WTC11 (cell line): ENCODE results near the gene IGFL1. TPM values are rescaled to one million over a fixed set of nuclear protein-coding genes. Genes with fewer than 3 reads are reported as not detected.

Experiments
- ATAC-seq: fragments of 200-7000 bp; cut with Tn5 transposase; 2 replicates; pipeline ENCODE4 v1.10.0; 2021; ENCODE audit warnings: mild to moderate bottlenecking, moderate library complexity
- CTCF ChIA-PET: fragments of 300-600 bp; sonication (Branson Sonifier 250); formaldehyde crosslinking; loops from one replicate; lab custom pipeline; 2021; ENCODE audit warnings: antibody characterized with exemption; lab: Charles Lee
- POLR2A ChIA-PET: fragments of 350-600 bp; sonication (Branson Sonifier 250); formaldehyde crosslinking; loops from one replicate; lab custom pipeline; 2021; ENCODE audit warnings: antibody characterized with exemption; lab: Charles Lee
- DNase-seq: peaks from one replicate; pipeline ENCODE4 v3.0.0; 2021; ENCODE audit warnings: low spot score
- H3K27ac Mint-ChIP-seq: 2 replicates; pipeline ENCODE4 v1.8.0; 2021; ENCODE audit warnings: mixed read lengths
- H3K27me3 Mint-ChIP-seq: 2 replicates; pipeline ENCODE4 v1.8.0; 2021; ENCODE audit warnings: low read depth, mild to moderate bottlenecking, moderate library complexity, mixed read lengths
- H3K36me3 Mint-ChIP-seq: 2 replicates; pipeline ENCODE4 v1.8.0; 2021; ENCODE audit warnings: mixed read lengths
- H3K4me1 Mint-ChIP-seq: 2 replicates; pipeline ENCODE4 v1.8.0; 2022; ENCODE audit warnings: mixed read lengths
- H3K4me3 Mint-ChIP-seq: 2 replicates; pipeline ENCODE4 v1.8.0; 2021; ENCODE audit warnings: mild to moderate bottlenecking, moderate library complexity, mixed read lengths
- H3K9me3 Mint-ChIP-seq: 2 replicates; pipeline ENCODE4 v1.8.0; 2021; ENCODE audit warnings: mixed read lengths
- CBFB ChIP-seq: sonication (generic); formaldehyde crosslinking; IDR thresholded peaks from 2 replicates; pipeline ENCODE4 v1.8.1; 2022; ENCODE audit warnings: mild to moderate bottlenecking, low read depth, missing genetic modification reagents
- ELF4 ChIP-seq: sonication (generic); formaldehyde crosslinking; IDR thresholded peaks from 2 replicates; pipeline ENCODE4 v1.8.1; 2022; ENCODE audit warnings: low read depth, mild to moderate bottlenecking, moderate library complexity, missing genetic modification reagents
- ETV6 ChIP-seq: sonication (generic); formaldehyde crosslinking; IDR thresholded peaks from 2 replicates; pipeline ENCODE4 v1.8.1; 2022; ENCODE audit warnings: mild to moderate bottlenecking, missing genetic modification reagents
- GABPB1 ChIP-seq: sonication (generic); formaldehyde crosslinking; IDR thresholded peaks from 2 replicates; pipeline ENCODE4 v1.8.1; 2023; ENCODE audit warnings: mild to moderate bottlenecking, missing genetic modification reagents
- HMGA2 ChIP-seq: fragments of 250-450 bp; sonication (Bioruptor Pico); IDR thresholded peaks from 2 replicates; pipeline ENCODE4 v1.4.0; 2021; ENCODE audit warnings: mild to moderate bottlenecking, moderate library complexity
- MYBL2 ChIP-seq: sonication (generic); formaldehyde crosslinking; IDR thresholded peaks from 2 replicates; pipeline ENCODE4 v1.8.1; 2023; ENCODE audit warnings: mild to moderate bottlenecking, moderate library complexity, missing genetic modification reagents
- NFYB ChIP-seq: sonication (generic); formaldehyde crosslinking; conservative IDR thresholded peaks from 2 replicates; pipeline ENCODE4 v1.8.0; 2022; ENCODE audit warnings: low read depth, missing genetic modification reagents
- NR2C2 ChIP-seq: sonication (generic); formaldehyde crosslinking; IDR thresholded peaks from 2 replicates; pipeline ENCODE4 v1.8.0; 2022; ENCODE audit warnings: mild to moderate bottlenecking, missing genetic modification reagents
- NR3C1 ChIP-seq: sonication (generic); formaldehyde crosslinking; conservative IDR thresholded peaks from 2 replicates; pipeline ENCODE4 v1.8.1; 2023; ENCODE audit warnings: low read depth, mild to moderate bottlenecking, missing genetic modification reagents
- OVOL2 ChIP-seq: fragments of 250-450 bp; sonication (Bioruptor Pico); IDR thresholded peaks from 2 replicates; pipeline ENCODE4 v1.9.0; 2021; ENCODE audit warnings: mild to moderate bottlenecking, borderline replicate concordance
- SMAD4 ChIP-seq: sonication (generic); formaldehyde crosslinking; IDR thresholded peaks from 2 replicates; pipeline ENCODE4 v1.8.0; 2022; ENCODE audit warnings: mild to moderate bottlenecking, missing genetic modification reagents
- STAT6 ChIP-seq: sonication (generic); formaldehyde crosslinking; conservative IDR thresholded peaks from 2 replicates; pipeline ENCODE4 v1.8.1; 2023; ENCODE audit warnings: mild to moderate bottlenecking, low read depth, missing genetic modification reagents, moderate library complexity
- TEAD4 ChIP-seq: sonication (generic); formaldehyde crosslinking; IDR thresholded peaks from 2 replicates; pipeline ENCODE4 v1.8.0; 2022; ENCODE audit warnings: mild to moderate bottlenecking, missing genetic modification reagents
- TP53 ChIP-seq: sonication (generic); formaldehyde crosslinking; IDR thresholded peaks from 2 replicates; pipeline ENCODE4 v1.8.1; 2023; ENCODE audit warnings: mild to moderate bottlenecking, missing genetic modification reagents
- ZBTB43 ChIP-seq: sonication (generic); formaldehyde crosslinking; IDR thresholded peaks from 2 replicates; pipeline ENCODE4 v1.8.1; 2023; ENCODE audit warnings: mild to moderate bottlenecking, missing genetic modification reagents
- ZNF121 ChIP-seq: sonication (generic); formaldehyde crosslinking; IDR thresholded peaks from 2 replicates; pipeline ENCODE4 v1.8.0; 2023; ENCODE audit warnings: missing genetic modification reagents
- ZNF423 ChIP-seq: fragments of 250-450 bp; sonication (Bioruptor Pico); IDR thresholded peaks from 2 replicates; pipeline ENCODE4 v2.1.2; 2022; ENCODE audit warnings: mild to moderate bottlenecking, moderate library complexity
- ZNF671 ChIP-seq: fragments of 250-450 bp; sonication (Bioruptor Pico); IDR thresholded peaks from 2 replicates; pipeline ENCODE4 v1.8.0; 2021; ENCODE audit warnings: mild to moderate bottlenecking
- total RNA-seq: library from RNA; stranded (reverse); gene quantifications from 3 replicates; pipeline ENCODE4 v1.2.3, GENCODE V29; 2021
- TF ChIP-seq, protein P1 (sequence below): fragments of 250-450 bp; sonication (Bioruptor Pico); IDR thresholded peaks from 2 replicates; pipeline ENCODE4 v1.9.0; 2021; ENCODE audit warnings: mild to moderate bottlenecking, borderline replicate concordance
- TF ChIP-seq, protein P2 (sequence below): sonication (generic); formaldehyde crosslinking; conservative IDR thresholded peaks from 2 replicates; pipeline ENCODE4 v1.8.1; 2022; ENCODE audit warnings: mild to moderate bottlenecking, missing genetic modification reagents
- TF ChIP-seq, protein P3 (sequence below): fragments of 250-450 bp; sonication (Bioruptor Pico); conservative IDR thresholded peaks from 2 replicates; pipeline ENCODE4 v1.9.0; 2021; ENCODE audit warnings: mild to moderate bottlenecking

The IGFL1 gene
- total RNA-seq, 1 experiment from 2014 or later: not detected

DNA sequence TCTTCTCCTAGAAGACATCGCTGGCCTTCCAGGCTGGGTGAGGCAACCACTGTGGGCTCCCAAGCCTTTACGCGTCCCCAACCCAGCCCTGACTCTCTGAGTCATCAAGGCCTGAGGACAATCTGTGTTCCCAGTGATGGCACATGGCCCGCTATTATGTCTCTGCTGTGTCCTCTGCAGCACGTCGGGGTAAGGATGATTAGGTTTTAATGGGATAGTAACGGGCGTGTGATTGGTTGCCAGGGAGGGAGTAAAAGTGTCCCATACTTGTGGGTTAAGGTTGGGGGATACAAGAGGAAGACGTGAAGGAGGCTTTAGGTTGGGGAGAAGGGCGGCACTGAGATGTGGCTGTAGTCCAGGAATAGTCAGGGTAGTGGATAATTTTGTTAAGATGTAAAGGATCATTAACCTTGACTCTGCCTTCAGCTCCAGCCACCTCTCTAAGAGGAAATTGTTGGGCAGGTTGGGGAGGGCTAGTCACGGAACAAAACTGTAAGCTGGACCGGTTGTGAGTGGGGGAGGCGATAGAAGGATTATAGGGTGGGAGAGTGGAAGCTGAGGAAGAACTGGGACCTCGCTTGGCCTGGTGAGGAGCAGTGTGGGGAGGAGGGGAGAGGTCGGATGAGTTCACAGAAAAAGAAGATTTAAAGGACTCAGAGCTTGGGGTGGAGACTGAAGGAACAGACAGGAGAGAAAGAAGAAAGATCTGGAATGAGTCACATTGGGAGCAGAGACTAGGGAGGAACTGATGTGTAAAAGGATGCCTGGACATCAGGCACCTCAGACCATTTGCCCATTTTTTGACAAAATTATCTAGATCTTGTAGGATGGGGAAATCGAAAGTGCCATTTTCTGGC, 27.9 kb upstream of the IGFL1 start (continued):
- TF ChIP-seq TP53 (CRISPR knock-in tag) (no peak), HMGA2 (CRISPR knock-in tag) (no peak), OVOL2 (CRISPR knock-in tag) (no peak), ZNF423 (no peak), ZNF671 (CRISPR knock-in tag) (no peak)
- TF ChIP-seq, protein P1, sequence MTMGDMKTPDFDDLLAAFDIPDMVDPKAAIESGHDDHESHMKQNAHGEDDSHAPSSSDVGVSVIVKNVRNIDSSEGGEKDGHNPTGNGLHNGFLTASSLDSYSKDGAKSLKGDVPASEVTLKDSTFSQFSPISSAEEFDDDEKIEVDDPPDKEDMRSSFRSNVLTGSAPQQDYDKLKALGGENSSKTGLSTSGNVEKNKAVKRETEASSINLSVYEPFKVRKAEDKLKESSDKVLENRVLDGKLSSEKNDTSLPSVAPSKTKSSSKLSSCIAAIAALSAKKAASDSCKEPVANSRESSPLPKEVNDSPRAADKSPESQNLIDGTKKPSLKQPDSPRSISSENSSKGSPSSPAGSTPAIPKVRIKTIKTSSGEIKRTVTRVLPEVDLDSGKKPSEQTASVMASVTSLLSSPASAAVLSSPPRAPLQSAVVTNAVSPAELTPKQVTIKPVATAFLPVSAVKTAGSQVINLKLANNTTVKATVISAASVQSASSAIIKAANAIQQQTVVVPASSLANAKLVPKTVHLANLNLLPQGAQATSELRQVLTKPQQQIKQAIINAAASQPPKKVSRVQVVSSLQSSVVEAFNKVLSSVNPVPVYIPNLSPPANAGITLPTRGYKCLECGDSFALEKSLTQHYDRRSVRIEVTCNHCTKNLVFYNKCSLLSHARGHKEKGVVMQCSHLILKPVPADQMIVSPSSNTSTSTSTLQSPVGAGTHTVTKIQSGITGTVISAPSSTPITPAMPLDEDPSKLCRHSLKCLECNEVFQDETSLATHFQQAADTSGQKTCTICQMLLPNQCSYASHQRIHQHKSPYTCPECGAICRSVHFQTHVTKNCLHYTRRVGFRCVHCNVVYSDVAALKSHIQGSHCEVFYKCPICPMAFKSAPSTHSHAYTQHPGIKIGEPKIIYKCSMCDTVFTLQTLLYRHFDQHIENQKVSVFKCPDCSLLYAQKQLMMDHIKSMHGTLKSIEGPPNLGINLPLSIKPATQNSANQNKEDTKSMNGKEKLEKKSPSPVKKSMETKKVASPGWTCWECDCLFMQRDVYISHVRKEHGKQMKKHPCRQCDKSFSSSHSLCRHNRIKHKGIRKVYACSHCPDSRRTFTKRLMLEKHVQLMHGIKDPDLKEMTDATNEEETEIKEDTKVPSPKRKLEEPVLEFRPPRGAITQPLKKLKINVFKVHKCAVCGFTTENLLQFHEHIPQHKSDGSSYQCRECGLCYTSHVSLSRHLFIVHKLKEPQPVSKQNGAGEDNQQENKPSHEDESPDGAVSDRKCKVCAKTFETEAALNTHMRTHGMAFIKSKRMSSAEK: no peak
- TF ChIP-seq, protein P2, sequence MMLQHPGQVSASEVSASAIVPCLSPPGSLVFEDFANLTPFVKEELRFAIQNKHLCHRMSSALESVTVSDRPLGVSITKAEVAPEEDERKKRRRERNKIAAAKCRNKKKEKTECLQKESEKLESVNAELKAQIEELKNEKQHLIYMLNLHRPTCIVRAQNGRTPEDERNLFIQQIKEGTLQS: no peak

DNA sequence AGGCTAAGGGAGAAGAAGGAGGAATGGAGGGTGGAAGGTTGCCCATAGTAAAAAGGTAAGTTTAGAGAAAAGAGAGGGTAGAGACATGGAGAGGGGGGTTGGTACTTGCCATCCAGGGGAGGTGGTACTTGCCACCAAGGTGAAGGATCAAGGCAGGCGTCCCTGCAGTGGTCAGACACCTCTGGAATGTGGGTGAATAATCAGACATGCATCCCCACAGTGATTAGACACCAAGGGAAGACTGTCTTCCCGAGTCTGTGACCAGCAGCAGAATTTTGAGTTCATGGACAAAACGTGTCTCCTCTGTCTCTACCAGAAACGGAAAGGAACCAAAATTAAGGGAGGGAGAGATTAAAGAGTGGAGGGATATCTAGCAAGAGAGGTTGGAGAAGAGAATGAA, 27.1 kb upstream of the IGFL1 start:
- TF ChIP-seq, protein P3, sequence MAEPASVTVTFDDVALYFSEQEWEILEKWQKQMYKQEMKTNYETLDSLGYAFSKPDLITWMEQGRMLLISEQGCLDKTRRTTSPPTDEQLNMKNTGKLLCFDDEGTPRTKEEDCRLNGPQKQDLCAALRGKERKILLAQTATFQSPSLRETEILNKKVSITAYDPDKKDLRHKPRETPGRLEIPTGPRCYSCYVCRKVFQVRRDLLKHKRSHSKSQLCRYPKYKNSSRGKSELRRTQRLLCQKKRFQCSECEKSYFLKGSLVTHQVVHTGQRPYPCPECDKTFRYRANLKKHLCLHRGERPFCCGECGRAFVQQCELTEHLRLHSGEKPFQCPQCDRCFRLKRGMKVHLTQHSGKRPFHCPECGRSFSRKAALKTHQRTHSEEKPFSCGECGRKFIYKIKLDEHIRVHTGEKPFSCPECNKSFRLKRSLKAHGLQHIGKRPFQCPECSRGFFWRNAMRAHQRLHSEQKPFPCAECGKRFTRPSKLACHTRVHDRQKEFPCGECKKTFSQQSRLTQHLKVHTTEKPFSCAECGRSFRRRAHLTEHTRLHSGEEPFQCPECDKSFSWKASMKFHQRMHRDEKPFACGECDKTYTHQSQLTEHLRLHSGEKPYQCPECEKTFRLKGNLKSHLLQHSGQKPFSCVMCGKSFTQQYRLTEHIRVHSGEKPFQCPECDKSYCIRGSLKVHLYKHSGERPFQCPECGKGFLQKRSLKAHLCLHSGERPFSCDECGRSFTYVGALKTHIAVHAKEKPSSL (CRISPR knock-in tag): no peak
- TF ChIP-seq TP53 (CRISPR knock-in tag): no peak
- TF ChIP-seq TEAD4 (CRISPR knock-in tag): no peak
- no peak for TF ChIP-seq GABPB1 (CRISPR knock-in tag)
- no peak for TF ChIP-seq ETV6 (CRISPR knock-in tag)
- TF ChIP-seq ZNF121 (CRISPR knock-in tag): no peak
- no peak for TF ChIP-seq NR2C2 (CRISPR knock-in tag)
- TF ChIP-seq NR3C1 (CRISPR knock-in tag): no peak
- TF ChIP-seq, all 79 proteins: peak for 0

GRCh38 chr19:46202872-46203860, 26.4 kb upstream of the IGFL1 start:
- Mint-ChIP-seq H3K4me3 (no peak overlapping the region), H3K9me3 (peaks cover 43% of the 10 kb centered on the region), H3K36me3 (peaks cover 21% of the 10 kb centered on the region), H3K27me3 (peaks cover 22% of the 10 kb centered on the region), H3K27ac (no peak overlapping the region), H3K4me1 (no peaks in the 10 kb centered on the region)
- CTCF ChIA-PET: no interaction called here
- no peak for ATAC-seq
- POLR2A ChIA-PET: no interaction called here
- no peak for DNase-seq
- TF ChIP-seq ZBTB43 (CRISPR knock-in tag): no peak
- no peak for TF ChIP-seq SMAD4 (CRISPR knock-in tag)
- TF ChIP-seq MYBL2 (CRISPR knock-in tag): no peak
- TF ChIP-seq STAT6 (CRISPR knock-in tag): no peak
- TF ChIP-seq NFYB (CRISPR knock-in tag): no peak
- no peak for TF ChIP-seq CBFB (CRISPR knock-in tag)
- TF ChIP-seq ELF4 (CRISPR knock-in tag): no peak

More for the DNA sequence above, 27.1 kb upstream of the IGFL1 start:
- Mint-ChIP-seq H3K27ac (no peak overlapping the region), H3K4me3 (no peak overlapping the region), H3K36me3 (peaks cover 21% of the 10 kb centered on the region), H3K4me1 (no peaks in the 10 kb centered on the region), H3K27me3 (peaks cover 22% of the 10 kb centered on the region), H3K9me3 (peaks cover 43% of the 10 kb centered on the region)
- ATAC-seq (no peak), DNase-seq (no peak)
- ChIA-PET CTCF (no interaction called here), POLR2A (no interaction called here)
